HuH-7.5 (cell line): ENCODE data around the gene SPINK1.
A peak's percentile ranks its signal among the peaks of the same experiment; 100 is the strongest.
"Not testable (repeated sequence)": the region's sequence is repeated elsewhere in the genome, so short reads cannot be mapped to it uniquely, and the experiment has no call there.

Source experiments
- DNase-seq: peaks from one replicate; pipeline ENCODE4 v3.0.0; 2011; ENCODE audit warnings: low spot score

SPINK1 gene

DNA sequence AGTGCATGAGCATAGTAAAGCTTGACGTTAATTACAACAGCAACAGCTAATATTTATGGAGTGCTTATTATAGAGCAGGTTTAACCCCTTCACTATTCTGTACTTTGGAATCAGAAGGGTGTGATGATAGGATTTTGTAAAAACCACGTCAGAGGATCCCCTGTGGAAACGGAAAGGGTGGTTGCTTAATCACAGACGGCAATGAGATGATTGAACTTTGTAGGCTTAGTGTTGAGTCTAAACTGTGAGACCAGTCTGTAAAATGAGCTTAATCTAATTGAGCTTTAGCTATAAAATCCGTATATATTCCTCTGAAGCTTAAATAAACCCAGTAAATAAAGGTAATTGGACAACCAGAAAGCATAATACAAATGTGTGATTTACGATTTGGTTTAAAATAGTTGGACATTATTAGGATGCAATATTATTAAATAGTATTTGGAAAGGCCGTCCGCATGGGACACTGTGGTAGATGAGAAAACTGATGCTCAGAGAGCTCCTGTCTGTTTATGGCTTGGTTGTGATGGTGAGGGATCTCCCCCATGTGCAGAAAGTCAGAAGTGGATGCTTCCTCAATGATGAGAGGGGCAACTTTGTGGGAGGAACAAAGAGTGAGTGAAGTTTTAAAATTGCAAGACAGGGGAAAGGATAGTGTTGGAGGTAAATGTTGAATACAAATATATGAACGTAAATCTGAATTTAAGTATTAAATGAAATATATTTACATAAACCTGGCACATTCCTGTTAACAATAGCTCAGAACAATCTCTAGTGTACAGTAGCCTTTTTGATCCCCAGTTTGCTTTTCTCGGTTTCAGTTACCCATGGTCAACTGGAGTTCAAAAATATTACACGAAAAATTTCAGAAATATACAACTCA is 23.7 kb upstream of the SPINK1 start:
- DNase-seq: no peak

DNA sequence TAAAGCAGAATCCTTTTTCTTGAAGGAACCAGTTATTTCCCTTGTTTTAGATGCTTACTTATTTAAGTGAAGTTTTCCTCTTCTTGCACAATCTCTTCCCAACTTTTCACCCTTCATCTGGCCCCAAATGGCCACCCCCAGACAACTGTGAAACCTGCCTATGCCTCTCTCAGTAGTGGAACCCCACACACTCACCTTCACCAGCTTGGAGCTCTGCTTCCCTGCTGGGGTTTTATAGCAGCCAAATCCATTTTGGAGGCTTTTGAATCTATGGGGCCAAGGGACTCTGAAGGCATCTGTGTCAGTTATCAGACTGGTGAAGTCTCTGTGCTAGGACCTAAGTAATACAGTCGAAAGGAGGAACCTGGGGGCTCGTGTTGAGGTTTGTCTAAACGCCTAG is 22.9 kb upstream of the SPINK1 start:
- no peak for DNase-seq

DNA sequence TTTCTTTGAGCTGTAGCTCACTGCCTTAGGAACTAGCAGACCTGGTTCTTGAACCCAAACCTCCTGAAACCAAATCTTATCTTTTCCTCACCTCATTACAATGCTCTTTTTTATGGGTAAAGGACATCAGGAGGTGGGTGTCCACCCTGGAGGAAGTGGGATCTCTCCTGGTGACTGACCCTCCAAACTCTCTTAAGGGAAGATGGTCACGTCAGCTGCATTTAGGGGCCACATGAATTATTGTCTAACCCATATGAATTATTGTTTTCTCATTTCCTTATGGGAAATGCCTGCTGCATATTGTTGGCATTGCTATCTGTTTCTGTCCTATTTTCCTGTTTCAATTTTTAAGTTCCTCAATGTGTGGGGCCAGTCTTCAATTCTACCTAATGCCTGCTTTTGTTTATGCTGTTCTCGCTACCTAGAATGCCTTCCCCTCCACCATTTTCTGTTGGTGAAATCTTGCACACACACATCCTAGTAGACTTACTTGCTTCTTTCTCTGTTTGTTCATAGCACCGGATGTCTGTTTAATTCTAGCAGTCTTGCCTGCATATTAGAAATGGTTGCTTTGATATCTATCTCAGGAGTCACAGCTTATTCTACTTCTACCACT is 22.0 kb upstream of the SPINK1 start:
- DNase-seq: no peak

DNA sequence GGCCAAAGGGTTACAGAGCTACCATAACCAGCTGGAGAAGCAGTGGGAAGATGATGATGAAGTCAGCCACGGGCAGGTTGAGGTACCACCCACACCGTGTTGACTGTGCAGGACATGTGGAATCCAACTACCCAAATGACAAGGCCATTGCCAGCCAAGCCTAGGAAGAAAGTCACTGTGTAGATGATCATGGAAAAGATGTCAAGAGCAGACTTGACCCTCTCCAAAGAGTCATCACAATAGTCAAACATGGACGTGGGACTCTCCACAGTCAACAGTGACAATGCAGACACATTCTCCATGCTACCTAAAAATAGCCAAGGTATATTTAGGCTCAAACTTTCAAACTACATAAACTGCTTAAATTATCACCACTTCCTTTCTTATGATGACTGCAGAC is 20.9 kb upstream of the SPINK1 start:
- DNase-seq: no peak

DNA sequence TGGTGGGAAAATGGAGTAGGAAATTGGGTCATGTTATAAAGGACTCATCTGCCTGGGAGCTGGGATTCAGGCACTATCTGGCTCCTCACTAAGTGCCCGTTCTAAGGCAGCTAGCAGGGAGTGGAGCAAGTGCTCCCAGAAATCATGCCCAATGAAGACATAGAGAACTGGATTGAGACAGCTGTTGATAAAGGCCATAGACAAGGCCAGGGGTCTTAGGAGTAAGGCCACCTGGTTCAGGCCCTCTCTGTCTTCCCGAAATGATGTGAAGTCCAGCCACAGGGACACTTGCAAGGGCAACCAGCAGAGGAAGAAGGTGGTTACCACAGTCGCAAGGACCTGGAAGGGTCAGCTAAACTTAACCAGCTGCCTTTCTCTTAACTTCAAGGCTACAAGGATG is 20.1 kb upstream of the SPINK1 start:
- DNase-seq: no peak

DNA sequence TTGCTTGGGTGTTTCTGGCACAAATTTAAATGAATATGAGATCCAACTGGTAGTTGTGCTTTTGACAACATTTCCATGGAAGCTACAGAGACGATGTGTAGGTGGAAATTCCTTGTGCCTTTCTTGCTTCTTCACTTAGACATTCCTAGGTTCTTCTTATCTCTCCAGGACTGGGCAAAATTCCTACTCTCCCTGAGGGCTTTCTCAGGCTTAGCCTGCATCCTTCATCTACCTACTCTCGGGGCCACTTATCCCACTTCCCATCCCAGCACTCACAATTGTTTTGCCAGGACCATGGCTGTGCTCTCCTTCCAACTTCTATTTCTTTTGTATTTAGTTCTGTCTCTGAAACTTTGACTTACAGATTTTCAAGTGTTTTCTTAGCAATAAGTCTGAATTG is 17.8 kb upstream of the SPINK1 start:
- DNase-seq: no peak

DNA sequence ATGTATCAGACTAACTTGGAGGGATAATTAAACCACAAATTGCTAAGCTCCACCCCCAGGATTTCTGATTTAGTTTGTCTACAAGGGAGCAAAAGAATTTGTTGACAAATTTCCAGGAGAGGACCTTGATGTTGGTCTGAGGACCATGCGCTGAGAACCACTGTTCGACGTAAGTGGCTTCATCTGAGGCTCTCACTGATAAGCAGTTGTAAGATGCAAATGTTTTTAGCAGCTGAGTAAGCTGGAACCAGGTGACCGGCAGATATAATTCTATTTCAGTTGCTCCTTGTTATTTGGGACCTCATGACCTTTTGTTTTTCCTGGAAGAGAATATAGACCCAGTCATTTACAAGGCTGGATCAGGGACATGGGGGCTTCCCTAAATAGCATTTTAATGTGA is 14.1 kb upstream of the SPINK1 start:
- no peak for DNase-seq

DNA sequence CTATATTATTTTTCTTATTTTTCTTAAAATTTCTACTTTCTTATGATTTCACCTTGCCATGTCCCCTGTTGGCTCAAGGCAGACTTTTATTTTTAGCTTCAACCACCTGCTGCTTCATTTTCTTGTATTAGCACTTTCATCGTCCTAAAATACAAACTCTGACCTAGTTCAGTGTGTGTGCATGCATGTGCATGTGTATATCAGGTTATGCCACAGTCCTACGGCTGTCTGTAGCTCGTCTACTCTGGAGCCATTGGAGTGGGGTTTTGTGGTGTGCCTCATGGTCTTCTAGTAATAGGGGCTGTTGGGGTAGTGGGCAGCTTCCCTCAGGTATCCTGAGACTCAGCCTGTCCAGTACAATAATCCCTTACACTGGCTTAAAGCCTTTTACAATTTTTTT is 13.4 kb upstream of the SPINK1 start:
- no peak for DNase-seq

DNA sequence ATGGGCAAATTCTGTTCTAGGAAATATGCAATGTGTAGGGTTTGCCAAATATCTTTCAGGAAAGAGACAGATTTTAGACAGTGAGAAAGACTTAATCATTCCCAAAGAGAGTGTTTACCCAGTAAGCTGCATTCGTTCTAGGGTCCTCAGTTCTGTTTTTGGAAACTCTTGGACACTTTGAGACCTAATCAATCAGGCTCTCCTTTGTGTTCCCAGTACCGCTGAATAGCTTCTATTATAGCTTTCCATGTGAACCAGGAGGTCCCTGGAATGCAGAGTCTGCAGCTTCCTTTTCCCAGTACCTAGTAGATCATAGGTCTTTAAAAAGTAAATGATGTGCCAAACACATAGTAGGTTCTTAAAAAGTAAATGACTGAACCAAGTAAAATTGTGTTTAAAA is 11.4 kb upstream of the SPINK1 start:
- DNase-seq: no peak

DNA sequence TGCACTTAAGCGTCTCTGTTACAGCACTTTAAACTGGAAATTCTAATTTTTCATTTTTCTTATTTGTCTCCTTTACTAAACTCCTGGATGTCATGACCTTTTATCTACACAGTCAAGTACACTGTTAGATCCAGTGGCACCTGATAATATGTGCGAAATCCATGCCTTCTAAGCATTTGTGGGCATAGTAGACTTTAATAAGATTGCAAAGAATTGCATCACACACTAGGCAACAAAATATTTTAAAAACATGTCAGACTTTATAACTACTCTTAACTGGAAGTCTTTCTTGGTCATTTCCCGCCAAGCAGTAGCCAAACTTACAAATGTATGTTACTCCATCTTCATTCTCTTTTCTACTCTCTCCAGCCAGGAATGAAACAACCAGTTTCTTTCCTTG is 5.0 kb upstream of the SPINK1 start:
- DNase-seq: no peak

DNA sequence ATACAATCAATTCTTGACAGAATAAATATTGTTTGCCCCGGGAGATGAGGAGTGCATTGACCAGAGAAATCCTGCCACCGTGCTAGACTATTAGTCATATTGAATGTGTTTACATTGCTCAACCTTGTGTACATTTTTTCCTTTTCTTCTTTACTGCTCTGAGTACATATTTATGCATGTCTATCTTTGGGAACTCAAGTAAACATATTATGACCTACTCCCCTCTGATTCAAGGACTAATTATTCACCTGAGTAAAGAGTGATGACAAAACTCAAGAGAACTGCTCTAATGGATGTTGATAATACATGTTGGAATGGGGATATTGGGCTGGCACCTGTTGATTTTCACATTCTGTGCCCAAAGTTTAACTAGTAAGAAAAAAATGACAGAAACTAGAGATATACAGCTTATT is 3.9 kb upstream of the SPINK1 start:
- peak; percentile 15 for DNase-seq

DNA sequence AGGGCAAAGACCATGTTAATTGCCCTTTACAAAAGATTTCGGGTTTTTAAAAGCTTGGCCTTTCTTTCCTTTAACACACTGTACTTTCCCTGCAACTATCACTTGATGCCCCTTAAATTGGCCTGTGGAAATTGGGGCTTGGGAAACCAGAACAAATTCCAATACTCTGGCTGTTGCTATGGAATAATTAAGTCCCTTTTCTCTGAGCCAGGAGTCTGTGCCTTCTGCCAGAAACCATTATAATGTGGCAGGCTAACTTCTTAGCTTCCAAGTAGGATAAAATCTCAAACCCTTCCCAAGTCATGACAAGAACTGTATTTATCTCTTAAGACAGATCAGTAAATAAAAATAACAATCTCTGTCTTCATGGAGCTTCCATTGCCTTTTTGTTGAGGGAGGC is 1.1 kb upstream of the SPINK1 start:
- no peak for DNase-seq

DNA sequence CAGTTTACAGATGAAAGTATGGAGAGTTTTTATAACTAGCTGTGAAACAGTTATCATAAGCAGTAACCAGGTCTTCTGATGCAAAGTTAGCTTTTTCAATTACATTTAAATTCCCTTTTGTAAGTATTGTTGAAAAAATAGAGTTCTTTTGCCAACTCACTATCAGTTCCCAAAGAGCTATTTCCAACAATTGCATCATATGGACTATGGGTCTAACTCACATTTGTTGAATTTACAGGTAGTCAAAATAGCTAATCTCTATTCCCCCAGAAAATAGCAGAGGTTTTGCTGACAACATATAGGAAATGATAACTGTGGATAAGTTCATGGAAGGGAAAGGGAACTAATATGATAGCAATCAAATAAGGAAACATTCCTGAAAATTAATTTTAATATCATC is 1.4 kb downstream of the SPINK1 start:
- DNase-seq: no peak

DNA sequence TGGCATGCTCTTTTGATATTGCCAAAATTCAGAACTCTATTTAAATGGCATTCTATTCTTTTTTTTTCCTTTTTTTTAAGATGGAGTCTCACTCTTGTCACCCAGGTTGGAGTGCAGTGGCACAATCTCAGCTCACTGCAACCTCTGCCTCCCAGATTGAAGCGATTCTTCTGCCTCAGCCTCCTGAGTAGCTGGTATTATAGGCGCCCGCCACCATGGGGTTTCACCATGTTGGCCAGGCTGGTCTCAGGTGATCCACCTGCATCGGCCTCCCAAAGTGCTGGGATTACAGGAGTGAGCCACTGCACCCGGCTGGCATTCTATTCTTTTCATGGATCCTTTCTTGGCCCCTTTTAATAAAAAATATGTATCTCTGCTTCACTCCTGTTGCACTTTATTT is 4.5 kb downstream of the SPINK1 start:
- not testable (repeated sequence) for DNase-seq

DNA sequence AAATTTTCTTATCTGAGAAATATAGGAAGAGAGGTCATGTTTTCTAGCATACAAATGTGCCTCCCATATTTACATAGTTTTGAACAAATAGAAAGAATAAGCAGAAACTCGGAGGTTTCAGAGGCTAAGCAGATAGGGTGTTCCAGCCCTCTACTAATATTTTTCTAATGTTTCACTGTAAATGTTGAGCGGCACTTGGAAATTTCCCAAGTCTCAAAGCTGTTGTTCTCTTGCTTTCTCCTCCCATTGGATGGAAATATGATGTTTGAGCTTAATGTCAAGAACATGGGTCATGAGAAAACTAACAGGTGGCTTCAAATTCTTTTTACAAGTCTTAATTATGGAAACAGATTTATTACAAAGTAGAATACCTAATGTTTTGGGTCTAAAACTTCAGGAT is 5.1 kb downstream of the SPINK1 start:
- no peak for DNase-seq

DNA sequence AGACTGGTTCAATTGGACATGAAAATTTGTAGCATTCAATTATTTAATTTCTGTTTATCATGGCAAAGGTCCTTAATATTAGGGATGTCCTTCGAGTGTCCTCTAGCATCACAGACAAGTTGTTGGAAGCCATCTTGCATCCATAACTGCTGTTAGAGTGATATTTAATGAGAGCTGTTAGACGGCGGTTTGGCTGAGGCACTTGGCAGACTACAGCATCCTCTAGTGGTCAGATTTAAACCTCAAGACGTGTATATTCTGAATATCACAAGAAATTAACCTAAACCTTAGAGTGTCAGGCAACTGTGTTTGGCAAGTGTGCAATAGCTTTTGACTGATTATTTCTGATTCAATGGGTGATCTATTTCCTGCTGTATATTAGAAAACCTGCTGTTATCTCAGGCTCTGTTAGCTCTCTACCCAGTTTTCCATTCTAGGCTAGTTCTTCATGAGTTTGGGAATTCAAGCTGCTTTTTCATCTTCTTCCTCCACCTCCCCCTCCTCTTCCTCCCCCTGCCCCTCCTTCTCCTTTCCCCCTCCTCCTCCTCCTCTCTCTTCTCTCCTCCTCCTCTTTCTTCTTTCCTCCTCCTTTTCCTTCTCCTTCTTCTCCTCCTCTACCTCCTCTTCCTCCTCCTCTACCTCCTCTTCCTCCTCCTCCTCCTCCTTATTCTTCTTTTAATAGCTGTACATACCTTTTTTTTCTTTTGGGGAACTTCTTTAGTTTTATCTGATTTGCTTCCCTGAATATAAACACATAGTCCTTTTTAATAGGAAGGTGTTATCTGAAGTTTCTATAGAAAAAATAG is 8.6 kb downstream of the SPINK1 start:
- no peak for DNase-seq

DNA sequence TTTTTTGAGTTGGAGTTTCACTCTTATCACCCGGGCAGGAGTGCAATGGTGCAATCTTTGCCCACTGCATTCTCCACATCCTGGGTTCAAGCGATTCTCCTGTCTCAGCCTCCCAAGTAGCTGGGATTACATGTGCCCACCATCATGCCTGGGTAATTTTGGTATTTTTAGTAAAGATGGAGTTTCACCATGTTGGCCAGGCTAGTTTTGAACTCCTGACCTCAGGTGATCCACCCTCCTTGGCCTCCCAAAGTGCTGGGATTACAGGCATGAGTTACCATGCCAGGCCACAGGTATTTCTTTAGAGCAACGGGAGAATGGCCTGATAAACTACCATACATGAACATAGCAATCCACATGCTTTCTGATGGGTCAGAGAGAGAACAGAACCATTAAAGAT is 9.2 kb downstream of the SPINK1 start:
- not testable (repeated sequence) for DNase-seq

DNA sequence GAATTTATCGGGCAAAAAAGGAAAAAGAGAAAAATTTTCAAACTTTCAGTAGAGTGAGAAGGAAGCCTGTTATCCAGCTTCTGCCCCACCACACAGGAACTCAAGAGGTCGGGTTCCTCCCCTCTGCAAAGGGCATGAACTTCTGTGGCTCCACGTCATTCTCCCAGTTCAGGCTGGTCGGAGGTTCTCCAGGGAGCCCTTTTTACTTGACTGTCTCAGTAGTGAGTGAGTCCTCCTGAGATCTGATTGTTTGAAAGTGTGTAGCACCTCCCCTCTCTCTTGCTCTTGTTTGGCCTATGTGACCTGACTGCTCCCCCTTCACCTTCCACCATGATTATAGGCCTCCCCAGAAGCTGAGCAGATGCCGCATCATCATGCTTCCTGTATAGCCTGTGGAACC is 9.7 kb downstream of the SPINK1 start:
- DNase-seq: no peak

DNA sequence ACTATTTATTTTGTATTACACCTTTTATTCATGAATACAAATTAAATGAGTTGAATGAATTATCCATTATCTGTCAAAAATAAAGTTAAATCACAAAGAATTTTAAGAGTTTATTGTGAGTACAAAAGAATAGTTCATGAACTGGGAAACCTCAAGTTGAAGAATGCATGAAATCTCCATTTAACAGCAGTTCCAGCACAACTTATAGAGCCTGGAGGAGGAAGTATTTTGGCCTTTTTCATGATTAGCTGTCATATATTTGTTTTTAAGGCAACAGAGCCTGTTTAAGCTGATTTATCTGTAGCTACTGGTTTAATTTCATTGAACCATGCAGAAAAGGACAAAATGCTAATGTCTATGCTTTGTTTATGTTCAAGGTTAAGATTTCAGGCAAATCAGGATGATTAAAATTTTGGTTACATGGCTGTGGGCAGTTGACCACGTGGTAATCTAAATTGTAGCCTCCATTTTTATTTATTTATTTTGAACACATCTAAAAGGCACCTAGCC is 12.2 kb downstream of the SPINK1 start:
- no peak for DNase-seq

DNA sequence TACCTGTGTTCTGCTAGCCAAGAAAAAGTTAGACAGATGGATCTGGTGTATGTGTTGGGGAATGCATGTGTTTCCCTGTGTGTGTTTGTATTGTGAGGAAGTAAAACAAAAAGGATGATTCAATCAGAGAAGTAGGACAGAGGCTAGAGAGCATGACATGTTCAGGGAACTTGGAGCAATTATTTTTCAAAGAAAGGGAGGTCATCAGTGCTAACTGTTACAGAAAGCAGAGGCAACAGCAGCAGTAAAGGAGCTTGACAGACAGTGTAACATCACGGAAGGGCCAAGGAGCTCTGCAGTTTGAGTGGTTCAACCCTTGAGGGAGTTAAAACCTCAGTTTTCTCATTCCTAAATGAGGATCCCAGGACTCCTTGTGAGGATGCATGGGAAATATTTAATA is 13.2 kb downstream of the SPINK1 start:
- DNase-seq: no peak

DNA sequence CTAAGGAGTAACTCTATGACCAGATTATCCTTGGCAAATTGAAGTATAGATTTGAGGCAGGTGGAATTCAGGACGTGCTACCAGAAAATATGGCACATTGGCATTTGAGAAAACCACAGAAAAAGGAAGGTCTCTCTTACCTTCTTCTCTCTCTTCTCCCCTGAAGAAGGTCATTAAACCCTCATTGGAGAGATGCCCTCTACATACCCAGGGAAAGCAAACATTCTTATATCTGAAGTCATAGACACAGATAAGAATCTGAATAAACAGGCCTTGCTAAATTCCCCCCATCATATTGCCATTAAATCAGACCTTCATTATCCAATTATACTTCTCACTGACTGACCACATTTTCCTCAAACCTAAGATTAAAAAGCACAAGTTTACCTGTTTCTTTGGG is 17.8 kb downstream of the SPINK1 start:
- no peak for DNase-seq

DNA sequence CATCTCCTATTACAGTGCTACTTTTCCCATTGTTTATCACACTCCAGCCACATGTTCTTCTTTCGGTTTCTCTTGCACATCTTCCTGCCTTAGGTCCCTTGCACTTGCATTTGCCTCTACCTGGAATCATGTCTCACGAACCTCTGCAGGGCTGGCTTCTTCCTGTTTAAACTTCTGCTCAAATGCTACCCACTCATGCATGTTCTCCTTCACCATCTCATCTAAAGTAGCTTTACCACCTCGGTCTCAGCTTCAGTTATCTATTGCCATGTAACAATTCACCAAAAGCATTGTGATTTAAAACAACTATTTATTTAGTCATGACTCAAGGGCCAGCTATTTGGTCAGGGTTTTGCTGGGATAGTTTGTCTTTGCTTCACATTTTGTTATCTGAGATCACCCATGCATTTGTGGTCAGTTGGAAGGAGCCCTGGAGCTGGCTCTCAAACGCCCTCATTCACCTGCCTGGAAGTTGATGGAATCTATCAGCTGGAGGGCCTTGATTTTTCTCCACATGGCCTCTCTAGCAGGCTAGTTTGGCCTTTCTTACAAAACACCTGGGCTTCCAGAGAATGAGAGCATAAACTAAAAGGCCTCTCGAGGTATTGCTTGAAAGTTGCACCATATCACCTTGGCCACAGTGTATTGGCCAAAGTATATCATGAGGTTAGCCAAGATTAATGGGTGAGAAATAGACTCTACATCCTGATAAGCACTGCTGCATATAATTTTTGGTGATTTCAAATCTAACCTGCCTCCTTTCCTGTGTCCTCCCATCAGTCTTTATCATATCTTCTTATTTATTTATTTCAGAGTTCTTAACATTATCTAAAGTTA is 21.4 kb downstream of the SPINK1 start:
- DNase-seq: no peak
